Right lung (tissue), 10 donors: Measurements from ENCODE around the gene CDCA7L. TPM values are rescaled to one million over a fixed set of nuclear protein-coding genes. Genes with fewer than 3 reads are reported as not detected.

Experiments used
- DNase-seq, 2 donors: peaks; one replicate each; pipeline ENCODE4 v3.0.0-alpha.2; 2013
- long read RNA-seq, 8 donors: transcript quantifications; one replicate each; lab custom pipeline, GENCODE V29; 2026
- polyA plus RNA-seq, 5 donors: library from polyadenylated mRNA; unstranded; fragments of 120-200 nt; gene quantifications; one replicate each; pipeline versions ENCODE4 v1.2.1 to v1.2.3, GENCODE V29; 2013; ENCODE audit warnings: inconsistent platforms in 1 of 5, low replicate concordance in 1 of 5; ENCODE audit not compliant: insufficient read length in 5 of 5, insufficient read depth in 1 of 5

Gene CDCA7L
- polyA plus RNA-seq: 10 to 100 TPM; 41.0 to 70.0 (median 49.9) TPM
- long read RNA-seq, donor 1, transcript CDCA7L-203 (10 exons, 3,066 nt): major isoform, 6 of 6 reads
- long read RNA-seq, donor 1, partial matches to known transcripts: 0 of 6 reads
- long read RNA-seq, donor 1, other reads (novel, unspliced or antisense): 0 of 6 reads
- long read RNA-seq, donor 2, partial matches to known transcripts: 0 of 4 reads
- long read RNA-seq, donor 2, other reads (novel, unspliced or antisense): 0 of 4 reads
- long read RNA-seq, donor 3, partial matches to known transcripts: 0 of 5 reads
- long read RNA-seq, donor 3, other reads (novel, unspliced or antisense): 0 of 5 reads
- long read RNA-seq, donor 4, partial matches to known transcripts: 0 of 3 reads
- long read RNA-seq, donor 4, other reads (novel, unspliced or antisense): 0 of 3 reads
- long read RNA-seq, donor 5, partial matches to known transcripts: 5 of 12 reads
- long read RNA-seq, donor 5, other reads (novel, unspliced or antisense): 0 of 12 reads
- long read RNA-seq, donor 6, partial matches to known transcripts: 0 of 4 reads
- long read RNA-seq, donor 6, other reads (novel, unspliced or antisense): 0 of 4 reads
- long read RNA-seq, donor 7, partial matches to known transcripts: 0 of 5 reads
- long read RNA-seq, donor 7, other reads (novel, unspliced or antisense): 0 of 5 reads
- long read RNA-seq, donor 8, partial matches to known transcripts: 0 of 3 reads
- long read RNA-seq, donor 8, other reads (novel, unspliced or antisense): 0 of 3 reads

GRCh38 chr7:21945454-21946221 is at the start of gene CDCA7L:
TSS of gene CDCA7L (minus strand) at chr7:21945899. CDS start at chr7:21945804, 95 bp downstream.
- peak; percentile 83 to 88 for DNase-seq

DNA sequence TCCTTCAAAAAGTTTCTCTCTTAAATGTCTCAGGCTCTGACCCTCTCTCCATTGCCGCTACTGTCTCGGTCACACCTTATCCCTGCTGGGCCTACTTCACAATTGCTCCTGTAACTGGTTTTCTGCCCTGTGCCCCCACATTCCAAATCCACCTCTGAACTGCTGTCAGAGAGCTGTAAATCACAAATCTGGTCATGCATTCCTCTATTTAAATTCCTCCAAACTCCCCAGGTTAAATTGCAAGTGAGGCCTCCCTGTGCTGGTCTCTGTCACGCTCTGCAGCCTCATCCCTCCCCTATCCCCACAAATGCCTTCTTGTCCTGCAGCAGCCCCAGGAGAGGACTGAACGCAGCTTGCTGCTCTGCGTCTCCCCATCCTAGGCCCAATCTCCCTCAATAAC is 40.4 kb upstream of the CDCA7L start:
- no peak for DNase-seq

DNA sequence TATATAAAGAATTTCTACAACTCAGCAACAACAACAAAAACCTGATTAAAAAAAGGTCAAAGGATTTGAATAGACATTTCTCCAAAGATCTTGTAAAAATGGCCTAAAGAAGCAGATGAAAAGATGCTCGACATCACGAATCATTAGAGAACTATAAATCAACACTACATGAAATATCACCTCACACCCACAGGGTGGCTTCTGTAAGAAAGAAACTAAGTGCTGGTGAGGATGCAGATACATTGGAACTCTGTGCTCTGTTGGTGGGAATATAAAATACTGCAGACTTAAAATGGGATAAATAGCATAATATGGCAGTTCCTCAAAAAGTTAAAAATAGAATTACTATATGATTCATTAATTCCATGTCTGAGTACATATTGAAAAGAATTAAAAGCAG is 38.3 kb upstream of the CDCA7L start:
- DNase-seq: no peak

DNA sequence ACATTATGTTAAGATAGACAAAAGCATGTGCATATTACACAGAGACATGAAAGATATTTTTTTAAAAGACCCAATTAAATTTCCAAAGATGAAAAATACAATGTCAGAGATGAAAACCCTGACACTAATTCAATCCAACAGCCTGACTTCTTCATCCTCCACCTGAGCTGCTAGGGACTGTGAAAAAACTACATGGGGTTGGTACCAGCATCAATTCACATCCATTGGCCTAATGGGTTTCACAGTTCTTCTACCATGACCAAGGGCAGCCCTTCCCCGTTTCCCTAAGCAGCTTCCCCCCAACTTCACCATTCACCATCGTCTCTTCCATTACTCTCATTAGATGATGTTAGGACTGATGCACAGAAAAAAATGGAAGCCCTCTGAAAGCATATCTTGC is 37.4 kb upstream of the CDCA7L start:
- DNase-seq: no peak

GRCh38 chr7:21981524-21981923 is 35.8 kb upstream of the CDCA7L start:
- no peak for DNase-seq

GRCh38 chr7:21980926-21981500 is 35.3 kb upstream of the CDCA7L start:
- no peak for DNase-seq

GRCh38 chr7:21972397-21972784 is 26.7 kb upstream of the CDCA7L start:
- DNase-seq: no peak

GRCh38 chr7:21971780-21972396 is 26.2 kb upstream of the CDCA7L start:
- DNase-seq: no peak

GRCh38 chr7:21969822-21970221 is 24.1 kb upstream of the CDCA7L start:
- no peak for DNase-seq

GRCh38 chr7:21967598-21968003 is 21.9 kb upstream of the CDCA7L start:
- no peak for DNase-seq

- no peak for DNase-seq
These were observed 20.6 kb upstream of the CDCA7L start for GRCh38 chr7:21966271-21966670.

- DNase-seq: peak in 1 of 2 donors; percentile 31
These were observed 19.6 kb upstream of the CDCA7L start for GRCh38 chr7:21965291-21965690.

- no peak for DNase-seq
These were observed 17.0 kb upstream of the CDCA7L start for GRCh38 chr7:21962677-21963076.

DNA sequence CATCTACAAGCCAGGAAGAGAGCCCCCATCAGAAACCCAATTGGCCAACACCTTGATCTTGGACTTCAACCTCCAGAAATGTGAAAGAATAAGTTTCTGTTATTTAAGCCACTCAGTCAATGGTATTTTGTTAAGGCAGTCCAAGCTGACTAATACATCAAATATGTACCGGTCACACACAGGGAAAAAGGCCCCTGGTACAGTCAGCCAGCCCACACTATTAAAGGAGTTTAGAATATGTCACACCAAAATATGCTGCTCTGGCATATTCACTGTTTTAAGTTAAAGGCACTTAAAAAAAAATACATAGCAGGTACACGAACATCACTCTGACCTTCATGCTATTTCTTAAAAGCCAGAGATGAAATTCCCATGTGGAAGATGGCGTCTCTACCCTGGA is 15.2 kb upstream of the CDCA7L start:
- DNase-seq: no peak

GRCh38 chr7:21959387-21959776 is 13.7 kb upstream of the CDCA7L start:
- DNase-seq: no peak

- DNase-seq: peak; percentile 33 to 45
These were observed 8.1 kb upstream of the CDCA7L start for GRCh38 chr7:21953781-21954180.

DNA sequence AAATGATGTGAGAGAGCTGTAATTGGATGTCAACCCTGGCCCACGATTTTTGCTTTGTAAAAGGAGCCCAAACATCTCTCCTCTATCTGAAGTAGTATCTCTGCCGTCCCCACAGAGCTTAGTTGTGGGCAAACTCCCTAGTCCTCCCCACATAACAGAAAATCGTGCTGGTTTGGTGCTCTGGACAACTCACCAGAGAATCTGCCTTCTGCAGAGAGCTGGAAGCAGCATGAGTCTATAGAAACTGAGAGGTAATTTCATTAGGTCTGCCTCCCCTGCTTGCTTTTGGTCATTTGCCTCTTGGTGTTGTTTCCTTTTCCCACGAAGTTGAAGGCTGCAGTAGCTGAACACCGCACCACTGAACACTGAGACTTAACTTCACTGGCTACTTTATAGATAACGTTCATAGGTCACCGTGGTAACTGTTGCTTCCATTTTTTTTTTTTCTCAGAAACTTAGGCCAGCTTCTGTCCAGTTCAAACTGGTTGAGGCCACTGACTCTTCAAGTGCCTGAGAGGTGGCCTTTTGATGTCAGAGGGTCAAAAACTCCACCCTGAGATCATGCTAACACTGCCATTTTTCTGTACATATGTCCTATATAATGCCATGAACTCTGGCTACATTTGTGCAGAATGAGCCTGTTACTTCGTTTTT is 3.3 kb upstream of the CDCA7L start:
- no peak for DNase-seq

- no peak for DNase-seq
These were observed 2.7 kb upstream of the CDCA7L start for GRCh38 chr7:21948364-21948763.

GRCh38 chr7:21947946-21948345 is 2.2 kb upstream of the CDCA7L start:
- DNase-seq: no peak

GRCh38 chr7:21947056-21947455 is 1.4 kb upstream of the CDCA7L start:
- no peak for DNase-seq

DNA sequence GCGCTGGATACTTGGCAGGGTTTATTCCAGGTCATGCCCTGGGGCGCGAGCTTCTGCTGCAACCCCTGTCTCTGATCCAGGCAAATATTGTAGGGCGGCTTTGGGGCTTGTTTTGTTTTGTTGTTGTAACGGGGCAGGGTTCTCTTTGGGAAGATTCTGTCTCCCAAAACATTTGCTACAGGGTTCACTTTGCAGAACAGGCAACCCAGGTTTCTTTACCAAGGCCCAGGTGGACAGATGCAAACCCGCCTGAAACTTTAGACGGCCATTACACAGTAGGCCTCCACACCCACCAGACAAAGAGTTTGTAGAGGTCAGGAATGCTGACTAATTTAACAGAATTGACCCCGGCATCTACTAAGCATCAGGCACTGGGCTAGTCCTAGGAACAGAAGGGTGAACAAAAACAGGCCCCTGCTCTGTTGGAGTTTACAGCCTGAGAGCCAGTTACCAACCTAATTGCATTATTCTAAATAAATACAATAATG is 567 bp upstream of the CDCA7L start:
- DNase-seq: no peak
